H1 (cell line): Measurements from ENCODE around the gene GOLIM4.

ENCODE experiments used
- ATF3 ChIP-seq: IDR thresholded peaks from 2 replicates; pipeline ENCODE4 v1.6.1; 2011; ENCODE audit warnings: low read depth, mild to moderate bottlenecking, low read length; ENCODE audit not compliant: insufficient read depth
- CBX8 ChIP-seq: fragments of 300-800, 300-1000 bp; sonication (generic); IDR thresholded peaks from 2 replicates; pipeline ENCODE4 v1.7.1; 2016; ENCODE audit warnings: low read depth, low read length, borderline replicate concordance
- CEBPB ChIP-seq: IDR thresholded peaks from 2 replicates; pipeline ENCODE4 v1.6.1; 2012; ENCODE audit warnings: low read depth, low read length
- CTCF ChIP-seq, 3 experiments: IDR thresholded peaks; 1 replicate in 2 of 3; 2 replicates in 1 of 3; pipeline versions ENCODE4 v1.5.1 to v1.6.1; 2011; ENCODE audit warnings: low read length in 3 of 3, mild to moderate bottlenecking in 3 of 3, inconsistent platforms in 2 of 3, low read depth in 1 of 3, moderate library complexity in 1 of 3; ENCODE audit not compliant: insufficient read depth in 1 of 3; ENCODE audit errors: control extremely low read depth in 1 of 3
- EP300 ChIP-seq, 2 experiments: IDR thresholded peaks; 1 replicate in 1 of 2; 2 replicates in 1 of 2; pipeline ENCODE4 v1.6.1; 2011 to 2012; ENCODE audit warnings: low read depth in 2 of 2, low read length in 2 of 2, mild to moderate bottlenecking in 2 of 2, borderline replicate concordance in 1 of 2, inconsistent platforms in 1 of 2, moderate library complexity in 1 of 2
- GABPA ChIP-seq: IDR thresholded peaks from 2 replicates; pipeline ENCODE4 v1.6.1; 2011; ENCODE audit warnings: mild to moderate bottlenecking, low read length, moderate library complexity, borderline replicate concordance; ENCODE audit not compliant: insufficient read depth
- HDAC6 ChIP-seq: IDR thresholded peaks from one replicate; pipeline ENCODE4 v1.7.1; 2012; ENCODE audit warnings: low read depth, mild to moderate bottlenecking, inconsistent platforms, low read length, moderate library complexity
- POLR2A ChIP-seq, 2 experiments: IDR thresholded peaks; 1 replicate in 1 of 2; 2 replicates in 1 of 2; pipeline ENCODE4 v1.6.1; 2011; ENCODE audit warnings: low read depth in 2 of 2, low read length in 2 of 2, mild to moderate bottlenecking in 2 of 2; ENCODE audit errors: control extremely low read depth in 1 of 2
- SIRT6 ChIP-seq: IDR thresholded peaks from one replicate; pipeline ENCODE4 v1.7.1; 2012; ENCODE audit warnings: low read length, inconsistent platforms
- SRF ChIP-seq: IDR thresholded peaks from 2 replicates; pipeline ENCODE4 v1.6.1; 2011; ENCODE audit warnings: mild to moderate bottlenecking, low read depth, low read length, moderate library complexity
- TF ChIP-seq, protein P1 (sequence below): IDR thresholded peaks from 2 replicates; pipeline ENCODE4 v1.6.1; 2012; ENCODE audit warnings: inconsistent platforms

DNA sequence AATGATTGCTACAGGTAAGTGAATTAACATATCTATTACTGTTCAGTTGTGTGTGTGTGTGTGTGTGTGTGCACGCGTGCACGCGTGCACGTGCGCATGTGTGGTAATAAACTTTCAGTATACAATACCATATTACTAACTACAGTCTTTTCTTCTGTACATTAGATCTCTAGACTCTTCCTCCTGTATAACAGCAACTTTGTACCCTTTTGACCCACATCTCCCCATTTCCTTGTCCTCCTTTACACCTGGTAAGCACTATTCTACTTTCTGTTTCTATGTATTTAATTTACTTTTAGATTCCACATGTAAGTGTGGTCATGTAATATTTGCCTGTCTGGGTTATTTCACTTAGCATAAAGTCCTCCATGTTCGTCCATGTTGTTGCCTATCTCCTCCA, 29.1 kb upstream of the GOLIM4 start:
- TF ChIP-seq CTCF (IDR thresholded peaks at IDR 0.05; ENCODE audit: control extremely low read depth in 1 of 3, insufficient read depth in 1 of 3, low read depth in 1 of 3, low read length in 3 of 3): no peak
- TF ChIP-seq CEBPB: no peak
- no peak for TF ChIP-seq EP300 (IDR thresholded peaks at IDR 0.05; ENCODE audit: borderline replicate concordance in 1 of 2, low read depth in 2 of 2, low read length in 2 of 2)
- no peak for TF ChIP-seq CBX8
- TF ChIP-seq SRF: no peak
- no peak for TF ChIP-seq GABPA
- no peak for TF ChIP-seq HDAC6
- TF ChIP-seq, protein P1, sequence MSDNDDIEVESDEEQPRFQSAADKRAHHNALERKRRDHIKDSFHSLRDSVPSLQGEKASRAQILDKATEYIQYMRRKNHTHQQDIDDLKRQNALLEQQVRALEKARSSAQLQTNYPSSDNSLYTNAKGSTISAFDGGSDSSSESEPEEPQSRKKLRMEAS: no peak
- TF ChIP-seq ATF3: no peak
- no peak for TF ChIP-seq POLR2A (IDR thresholded peaks at IDR 0.05; ENCODE audit: control extremely low read depth in 1 of 2, low read depth in 2 of 2, low read length in 2 of 2)
- TF ChIP-seq SIRT6: no peak
